ENCODE data around the gene PCDHA12. TPM values are rescaled to one million over a fixed set of nuclear protein-coding genes. Genes with fewer than 3 reads are reported as not detected.
"Not testable (repeated sequence)": the region's sequence is repeated elsewhere in the genome, so short reads cannot be mapped to it uniquely, and the experiment has no call there.

PCDHA12 gene
- total RNA-seq, 1 donor from 2014 or later: 0.08 TPM

GRCh38 chr5:140835622-140836510 is 39.2 kb upstream of the PCDHA12 start:
- TF ChIP-seq, protein P1, sequence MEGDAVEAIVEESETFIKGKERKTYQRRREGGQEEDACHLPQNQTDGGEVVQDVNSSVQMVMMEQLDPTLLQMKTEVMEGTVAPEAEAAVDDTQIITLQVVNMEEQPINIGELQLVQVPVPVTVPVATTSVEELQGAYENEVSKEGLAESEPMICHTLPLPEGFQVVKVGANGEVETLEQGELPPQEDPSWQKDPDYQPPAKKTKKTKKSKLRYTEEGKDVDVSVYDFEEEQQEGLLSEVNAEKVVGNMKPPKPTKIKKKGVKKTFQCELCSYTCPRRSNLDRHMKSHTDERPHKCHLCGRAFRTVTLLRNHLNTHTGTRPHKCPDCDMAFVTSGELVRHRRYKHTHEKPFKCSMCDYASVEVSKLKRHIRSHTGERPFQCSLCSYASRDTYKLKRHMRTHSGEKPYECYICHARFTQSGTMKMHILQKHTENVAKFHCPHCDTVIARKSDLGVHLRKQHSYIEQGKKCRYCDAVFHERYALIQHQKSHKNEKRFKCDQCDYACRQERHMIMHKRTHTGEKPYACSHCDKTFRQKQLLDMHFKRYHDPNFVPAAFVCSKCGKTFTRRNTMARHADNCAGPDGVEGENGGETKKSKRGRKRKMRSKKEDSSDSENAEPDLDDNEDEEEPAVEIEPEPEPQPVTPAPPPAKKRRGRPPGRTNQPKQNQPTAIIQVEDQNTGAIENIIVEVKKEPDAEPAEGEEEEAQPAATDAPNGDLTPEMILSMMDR (IDR thresholded peaks at IDR 0.05; ENCODE audit: insufficient read depth, low read length, poor library complexity, severe bottlenecking): no peak
- no peak overlapping the region for H3K4me3 ChIP-seq (ENCODE audit: low read depth, low read length)
- no peaks in the 10 kb centered on the region for H3K27me3 ChIP-seq (ENCODE audit: control insufficient read depth, insufficient read depth, low read length)

DNA sequence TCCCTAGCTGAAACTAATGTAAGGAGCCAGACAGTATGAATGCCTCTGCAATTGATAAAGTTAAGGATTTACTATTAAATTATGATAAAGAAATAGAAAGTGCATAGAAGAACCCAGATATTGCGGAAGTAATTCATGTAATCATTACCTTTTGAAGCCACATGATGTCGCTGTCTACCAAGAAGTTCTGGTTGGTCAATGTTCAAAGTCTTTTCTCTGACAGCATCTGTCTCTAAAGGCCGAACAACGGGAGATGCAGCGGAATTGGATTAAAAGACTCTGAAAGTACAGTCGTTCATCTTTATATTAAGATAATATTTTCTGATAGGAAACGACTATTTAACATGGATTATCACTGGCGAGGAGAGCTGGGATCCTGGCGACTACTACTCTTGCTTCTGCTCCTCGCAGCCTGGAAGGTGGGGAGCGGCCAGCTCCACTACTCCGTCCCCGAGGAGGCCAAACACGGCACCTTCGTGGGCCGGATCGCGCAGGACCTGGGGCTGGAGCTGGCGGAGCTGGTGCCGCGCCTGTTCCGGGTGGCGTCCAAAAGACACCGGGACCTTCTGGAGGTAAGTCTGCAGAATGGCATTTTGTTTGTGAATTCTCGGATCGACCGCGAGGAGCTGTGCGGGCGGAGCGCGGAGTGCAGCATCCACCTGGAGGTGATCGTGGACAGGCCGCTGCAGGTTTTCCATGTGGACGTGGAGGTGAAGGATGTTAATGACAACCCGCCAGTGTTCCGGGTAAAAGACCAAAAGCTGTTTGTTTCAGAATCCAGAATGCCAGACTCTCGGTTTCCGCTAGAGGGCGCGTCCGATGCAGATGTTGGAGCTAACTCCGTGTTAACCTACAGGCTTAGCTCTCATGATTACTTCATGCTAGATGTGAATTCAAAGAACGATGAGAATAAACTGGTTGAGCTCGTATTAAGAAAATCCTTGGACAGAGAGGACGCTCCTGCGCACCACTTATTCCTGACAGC is 33.8 kb upstream of the PCDHA12 start, which contains the start of gene PCDHA8:
Gene PCDHA8 (plus strand): TSS at position 210 of the 985 bp plus-strand sequence. CDS start 135 bp downstream, at position 345.
- H3K4me3 ChIP-seq (ENCODE audit: low read depth, low read length): no peak within 1 kb of the TSS
- H3K36me3 ChIP-seq (ENCODE audit: control insufficient read depth, insufficient read depth, low read length): no peaks in the 10 kb centered on the region
- no peak for DNase-seq (ENCODE audit: low read depth)
- no peaks in the 10 kb centered on the region for H3K27me3 ChIP-seq (ENCODE audit: control insufficient read depth, insufficient read depth, low read length)
- TF ChIP-seq, protein P1 (IDR thresholded peaks at IDR 0.05; ENCODE audit: insufficient read depth, low read length, poor library complexity, severe bottlenecking): peak; percentile 15

More at GRCh38 chr5:140835622-140836510, 39.2 kb upstream of the PCDHA12 start:
- DNase-seq (ENCODE audit: low read depth): no peak
- H3K36me3 ChIP-seq (ENCODE audit: control insufficient read depth, insufficient read depth, low read length): no peaks in the 10 kb centered on the region

DNA sequence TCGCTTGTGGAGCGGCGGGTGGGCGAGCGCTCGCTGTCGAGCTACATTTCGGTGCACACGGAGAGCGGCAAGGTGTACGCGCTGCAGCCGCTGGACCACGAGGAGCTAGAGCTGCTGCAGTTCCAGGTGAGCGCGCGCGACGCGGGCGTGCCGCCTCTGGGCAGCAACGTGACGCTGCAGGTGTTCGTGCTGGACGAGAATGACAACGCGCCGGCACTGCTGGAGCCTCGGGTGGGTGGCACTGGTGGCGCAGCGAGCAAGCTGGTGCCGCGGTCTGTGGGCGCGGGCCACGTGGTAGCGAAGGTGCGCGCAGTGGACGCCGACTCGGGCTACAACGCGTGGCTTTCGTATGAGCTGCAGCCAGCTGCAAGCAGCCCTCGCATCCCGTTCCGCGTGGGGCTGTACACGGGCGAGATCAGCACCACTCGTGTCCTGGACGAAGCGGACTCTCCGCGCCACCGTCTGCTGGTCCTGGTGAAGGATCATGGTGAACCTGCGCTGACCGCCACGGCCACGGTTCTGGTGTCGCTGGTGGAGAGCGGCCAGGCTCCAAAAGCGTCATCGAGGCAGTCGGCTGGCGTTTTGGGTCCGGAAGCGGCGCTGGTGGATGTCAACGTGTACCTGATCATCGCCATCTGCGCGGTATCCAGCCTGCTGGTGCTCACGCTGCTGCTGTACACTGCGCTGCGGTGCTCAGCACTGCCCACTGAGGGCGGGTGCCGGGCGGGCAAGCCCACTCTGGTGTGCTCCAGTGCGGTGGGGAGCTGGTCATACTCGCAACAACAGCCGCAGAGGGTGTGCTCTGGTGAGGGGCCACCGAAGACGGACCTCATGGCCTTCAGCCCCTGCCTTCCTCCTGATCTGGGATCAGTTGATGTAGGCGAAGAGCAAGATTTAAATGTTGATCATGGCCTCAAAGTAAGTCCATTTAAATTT is 32.0 kb upstream of the PCDHA12 start:
- Histone ChIP-seq H3K27me3 (ENCODE audit: control insufficient read depth, insufficient read depth, low read length) (no peaks in the 10 kb centered on the region), H3K36me3 (ENCODE audit: control insufficient read depth, insufficient read depth, low read length) (no peaks in the 10 kb centered on the region)

GRCh38 chr5:140848139-140849102 is 26.7 kb upstream of the PCDHA12 start, which contains the start of gene PCDHA9:
PCDHA9 (plus strand) TSS chr5:140848382; CDS start chr5:140848496, 114 bp downstream.
- DNase-seq (ENCODE audit: low read depth); H3K27me3 ChIP-seq (ENCODE audit: control insufficient read depth, insufficient read depth, low read length); H3K36me3 ChIP-seq (ENCODE audit: control insufficient read depth, insufficient read depth, low read length); H3K4me3 ChIP-seq (ENCODE audit: low read depth, low read length): not testable (repeated sequence)

More for the DNA sequence above, 32.0 kb upstream of the PCDHA12 start:
- TF ChIP-seq, protein P1 (IDR thresholded peaks at IDR 0.05; ENCODE audit: insufficient read depth, low read length, poor library complexity, severe bottlenecking): no peak
- DNase-seq (ENCODE audit: low read depth): no peak
- no peak overlapping the region for H3K4me3 ChIP-seq (ENCODE audit: low read depth, low read length)

GRCh38 chr5:140849831-140850634 is 25.1 kb upstream of the PCDHA12 start:
- not testable (repeated sequence) for H3K4me3 ChIP-seq (ENCODE audit: low read depth, low read length); H3K36me3 ChIP-seq (ENCODE audit: control insufficient read depth, insufficient read depth, low read length); DNase-seq (ENCODE audit: low read depth); H3K27me3 ChIP-seq (ENCODE audit: control insufficient read depth, insufficient read depth, low read length)

Measured in kidney epithelial cell (primary cell).